GM10266 (cell line): ENCODE data around the gene LGALS9.
"Not testable (repeated sequence)": the region's sequence is repeated elsewhere in the genome, so short reads cannot be mapped to it uniquely, and the experiment has no call there.

Source experiments
- DNase-seq: peaks from one replicate; pipeline ENCODE4 v3.0.0; 2012; ENCODE audit errors: extremely low spot score
- TF ChIP-seq, protein P1 (sequence below): IDR thresholded peaks from 2 replicates; pipeline ENCODE4 v1.5.1; 2012; ENCODE audit warnings: mild to moderate bottlenecking, low read depth; ENCODE audit not compliant: control insufficient read depth, insufficient read depth; ENCODE audit errors: missing control alignments

LGALS9 gene

DNA sequence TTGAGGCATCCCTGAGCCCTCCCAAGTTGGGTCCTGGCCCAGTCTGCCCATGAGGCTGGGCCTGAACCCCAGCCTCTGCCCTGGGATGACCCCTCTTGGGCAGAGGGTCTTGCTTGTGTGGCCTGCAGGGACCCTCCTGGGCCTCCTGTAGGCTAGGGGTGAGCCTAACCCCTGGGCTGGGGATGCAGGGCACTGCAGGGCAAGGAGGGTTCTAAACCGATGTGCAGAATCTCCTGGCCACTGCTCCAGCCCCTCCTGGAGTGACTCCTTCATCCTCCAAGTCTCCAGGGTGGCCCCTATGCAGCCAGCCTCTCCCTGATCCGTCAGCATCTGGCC is 37.5 kb downstream of the LGALS9 start:
- TF ChIP-seq, protein P1, sequence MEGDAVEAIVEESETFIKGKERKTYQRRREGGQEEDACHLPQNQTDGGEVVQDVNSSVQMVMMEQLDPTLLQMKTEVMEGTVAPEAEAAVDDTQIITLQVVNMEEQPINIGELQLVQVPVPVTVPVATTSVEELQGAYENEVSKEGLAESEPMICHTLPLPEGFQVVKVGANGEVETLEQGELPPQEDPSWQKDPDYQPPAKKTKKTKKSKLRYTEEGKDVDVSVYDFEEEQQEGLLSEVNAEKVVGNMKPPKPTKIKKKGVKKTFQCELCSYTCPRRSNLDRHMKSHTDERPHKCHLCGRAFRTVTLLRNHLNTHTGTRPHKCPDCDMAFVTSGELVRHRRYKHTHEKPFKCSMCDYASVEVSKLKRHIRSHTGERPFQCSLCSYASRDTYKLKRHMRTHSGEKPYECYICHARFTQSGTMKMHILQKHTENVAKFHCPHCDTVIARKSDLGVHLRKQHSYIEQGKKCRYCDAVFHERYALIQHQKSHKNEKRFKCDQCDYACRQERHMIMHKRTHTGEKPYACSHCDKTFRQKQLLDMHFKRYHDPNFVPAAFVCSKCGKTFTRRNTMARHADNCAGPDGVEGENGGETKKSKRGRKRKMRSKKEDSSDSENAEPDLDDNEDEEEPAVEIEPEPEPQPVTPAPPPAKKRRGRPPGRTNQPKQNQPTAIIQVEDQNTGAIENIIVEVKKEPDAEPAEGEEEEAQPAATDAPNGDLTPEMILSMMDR = no peak
- DNase-seq = no peak

DNA sequence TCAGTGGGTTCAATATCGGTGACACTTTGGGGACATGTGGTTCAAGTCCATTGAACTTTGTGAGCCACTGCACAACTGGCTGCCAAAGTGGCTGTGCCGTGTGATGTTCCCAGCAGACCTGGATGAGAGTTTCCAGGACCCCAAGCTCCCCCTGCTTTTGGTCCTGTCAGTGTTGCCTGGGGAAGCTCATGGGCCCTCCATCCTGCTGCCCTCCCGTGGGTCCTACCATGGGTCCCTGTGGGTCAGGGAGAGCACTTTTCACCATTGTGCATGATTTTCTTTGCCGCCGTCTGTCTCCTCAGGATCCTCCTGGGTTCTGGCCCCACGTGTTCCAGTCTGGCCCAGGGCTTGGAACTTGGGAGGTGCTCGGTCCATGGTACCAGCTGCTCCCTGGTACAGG is 38.1 kb downstream of the LGALS9 start:
- TF ChIP-seq, protein P1 = no peak
- no peak for DNase-seq

DNA sequence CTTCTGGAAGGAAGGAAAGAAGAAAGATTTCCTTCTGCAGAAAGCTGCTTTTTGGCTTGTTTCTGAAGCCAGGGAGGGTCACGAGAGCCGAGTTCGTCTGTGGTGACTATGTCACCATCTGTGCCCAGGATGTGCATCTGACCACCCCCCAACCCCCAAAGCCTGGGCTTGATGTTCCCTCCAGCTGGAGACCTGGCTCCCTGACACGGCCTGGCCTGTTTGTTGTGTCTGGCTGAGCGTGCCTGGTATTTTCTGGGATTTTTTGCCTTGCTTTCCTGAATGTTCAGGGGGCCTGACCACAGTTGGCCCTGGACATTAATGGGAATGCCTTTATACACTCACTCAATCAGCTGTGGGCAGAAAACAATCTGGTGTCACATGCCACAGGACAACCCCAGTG is 38.9 kb downstream of the LGALS9 start:
- TF ChIP-seq, protein P1 = no peak
- no peak for DNase-seq

DNA sequence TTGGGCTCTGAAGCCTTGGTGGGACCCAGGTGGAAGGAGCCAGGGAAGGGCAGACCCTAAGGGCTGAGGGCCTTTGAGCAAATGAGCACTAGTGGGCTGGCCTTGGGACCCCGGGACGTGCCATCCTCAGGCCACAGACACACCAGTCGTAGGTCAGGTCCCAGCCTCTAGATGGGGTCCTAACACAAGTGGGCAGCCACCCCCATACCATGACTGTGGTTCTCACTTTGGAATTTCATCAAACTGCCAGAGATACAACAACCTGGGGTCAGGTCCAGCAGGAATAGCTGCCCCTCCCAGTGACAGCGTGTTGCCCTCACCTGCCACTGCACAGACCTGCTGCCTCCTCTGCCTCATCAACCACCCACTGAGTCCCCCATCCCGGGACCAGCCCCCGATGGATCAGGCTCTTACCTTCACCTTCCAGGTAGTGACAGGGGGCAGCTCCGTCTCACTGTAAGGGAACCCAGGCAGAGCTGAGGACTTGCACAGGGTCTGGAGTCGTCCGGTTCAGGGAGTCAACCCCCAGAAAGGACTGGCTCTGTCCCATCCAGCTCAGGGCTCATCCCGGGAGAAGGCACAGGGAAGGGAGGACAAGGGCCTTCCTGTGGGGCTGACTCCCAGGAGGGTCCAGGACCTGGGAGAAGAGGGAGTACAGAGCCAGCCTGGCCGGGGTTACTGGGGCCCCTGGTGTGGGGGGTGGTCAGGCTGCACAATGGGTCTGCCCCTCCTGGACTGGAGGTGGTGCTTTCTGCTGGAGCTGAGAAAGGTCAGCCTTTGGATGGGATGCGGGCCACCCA is 40.0 kb downstream of the LGALS9 start:
- TF ChIP-seq, protein P1 = no peak
- no peak for DNase-seq

DNA sequence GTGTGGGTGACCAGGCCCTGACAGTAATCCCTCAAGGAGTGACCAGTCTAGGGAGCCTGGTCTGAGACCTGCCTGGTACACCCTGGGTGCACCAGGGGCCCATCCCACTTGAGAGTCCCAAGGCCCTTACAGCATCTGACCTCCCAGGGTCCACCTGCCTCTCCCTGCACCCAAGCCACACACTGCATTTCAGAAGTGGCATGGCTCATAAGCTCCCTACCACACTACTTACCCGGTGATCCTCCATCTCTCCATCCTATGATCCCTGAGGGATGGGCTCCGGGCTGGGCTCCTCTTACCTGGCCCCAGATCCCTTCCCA is 40.6 kb downstream of the LGALS9 start:
- TF ChIP-seq, protein P1 = no peak
- no peak for DNase-seq

DNA sequence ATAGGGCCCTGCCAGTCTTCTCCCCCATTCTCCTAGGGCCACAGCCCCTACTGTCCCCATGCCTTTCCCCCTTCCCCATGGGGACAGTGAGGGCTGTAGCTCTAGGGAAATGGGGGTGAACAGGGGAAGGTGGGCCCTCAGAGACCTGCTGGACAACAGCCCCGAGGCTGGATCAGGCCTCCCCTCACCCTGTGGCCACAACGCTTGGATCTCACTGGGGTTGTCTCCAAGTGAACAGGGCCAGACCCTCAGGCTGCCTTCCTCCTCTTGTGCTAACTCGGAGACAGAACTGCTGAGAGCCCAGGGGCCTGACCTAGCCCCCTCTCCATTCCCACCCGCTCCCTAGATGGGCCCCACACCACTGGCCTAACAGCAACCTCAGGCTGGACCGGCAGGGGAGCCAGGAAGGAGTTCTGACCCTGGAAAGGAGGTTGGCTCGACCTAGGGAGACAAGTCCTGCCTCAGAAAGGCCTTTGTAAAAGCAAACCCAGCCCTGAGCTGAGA is 41.0 kb downstream of the LGALS9 start:
- DNase-seq = not testable (repeated sequence)

DNA sequence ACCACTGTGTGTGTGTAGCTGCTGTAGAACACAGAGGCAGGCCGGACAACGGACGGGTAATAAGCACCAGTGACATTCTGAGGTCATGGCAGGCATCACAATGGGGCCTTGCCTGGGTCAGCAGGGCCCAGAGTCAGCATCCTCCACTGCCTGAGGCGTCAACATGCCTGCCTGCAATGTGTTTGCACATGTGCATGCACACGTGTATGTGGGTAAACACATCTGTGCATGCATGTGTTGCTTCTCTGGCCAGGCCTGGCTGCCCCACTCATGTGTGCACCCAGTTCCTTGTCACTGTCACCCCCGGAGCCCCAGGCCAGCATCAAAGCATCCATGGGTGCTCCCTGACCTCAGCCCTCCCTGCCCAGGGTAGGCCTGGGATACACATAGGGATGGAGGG is 43.3 kb downstream of the LGALS9 start:
- TF ChIP-seq, protein P1 = no peak
- DNase-seq = no peak

DNA sequence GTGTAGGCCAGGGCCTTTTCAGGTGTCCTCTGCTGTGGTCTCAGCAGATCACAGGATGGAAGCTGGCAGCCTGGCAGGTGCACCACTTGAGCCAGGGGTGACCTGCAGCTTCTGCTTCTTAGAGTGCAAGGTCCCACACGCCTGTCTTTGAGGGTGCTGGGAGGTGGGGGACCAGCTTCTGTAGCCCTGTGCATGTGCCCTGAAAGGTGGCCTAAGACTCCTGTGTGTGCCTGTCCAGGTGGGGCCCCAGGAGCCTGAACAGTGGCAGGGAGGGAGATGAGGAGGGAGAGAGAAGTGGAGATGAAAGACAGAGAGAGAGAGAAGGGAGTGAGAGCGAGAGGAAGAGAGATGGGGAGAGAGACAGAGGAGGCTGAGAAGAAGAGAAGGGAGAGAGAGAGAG is 46.2 kb downstream of the LGALS9 start:
- no peak for DNase-seq
- TF ChIP-seq, protein P1 = no peak

DNA sequence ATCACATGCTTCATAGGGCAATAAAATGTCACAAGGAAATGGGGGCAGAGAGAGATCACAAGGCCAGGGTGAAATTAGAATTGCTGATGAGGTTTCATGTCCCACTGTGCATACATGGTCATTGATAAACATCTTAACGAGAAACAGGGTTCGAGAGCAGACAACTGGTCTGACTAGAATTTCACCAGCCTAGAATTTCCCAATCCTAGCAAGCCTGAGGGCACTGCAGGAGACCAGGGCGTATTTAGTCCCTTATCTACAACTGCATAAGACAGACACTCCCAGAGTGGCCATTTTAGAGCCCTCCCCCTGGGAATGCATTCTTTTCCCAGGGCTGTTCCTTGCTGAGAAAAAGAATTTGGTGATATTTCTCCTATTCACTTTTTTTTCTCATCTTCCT is 55.3 kb downstream of the LGALS9 start:
- DNase-seq = not testable (repeated sequence)
